K562 (cell line): ENCODE data around the gene AGAP1. TPM values are rescaled to one million over a fixed set of nuclear protein-coding genes. Genes with fewer than 3 reads are reported as not detected.

Experiments used
- ATAC-seq: fragments of 200-7000 bp; cut with Tn5 transposase; 3 replicates; pipeline ENCODE4 v1.9.1; 2020; ENCODE audit warnings: moderate library complexity
- BruUV-seq: library from RNA; stranded (reverse); fragments of 400-500 nt; replicated peaks from 2 replicates; lab custom pipeline; 2021; lab: Mats Ljungman, UMichigan
- CTCF ChIA-PET: fragments of 300-600 bp; formaldehyde crosslinking; extraction: SDS; loops from one replicate; lab custom pipeline; 2021; ENCODE audit warnings: low intra/inter-chr PET ratio; lab: Yijun Ruan, JAX
- POLR2A ChIA-PET: fragments of 300-600, 350-650 bp; sonication (Branson Sonifier 250); formaldehyde crosslinking; extraction: SDS; loops from one replicate; lab custom pipeline; 2021; ENCODE audit warnings: antibody characterized with exemption, inconsistent platforms; lab: Yijun Ruan, JAX
- DNase-seq, 4 experiments: peaks; one replicate each; pipeline versions ENCODE4 v3.0.0 to v3.0.0-alpha.2; 2011 to 2018; ENCODE audit warnings: low spot score in 3 of 4, mixed read lengths in 3 of 4; ENCODE audit errors: extremely low read depth in 1 of 4
- FAIRE-seq: peaks from 2 replicates; lab custom pipeline; 2011; peaks lifted over from hg19 to GRCh38; lab: Jason Lieb, UNC
- H2AFZ ChIP-seq: 2 replicates; pipeline ENCODE4 v1.6.0; 2011; ENCODE audit warnings: low read depth, low read length, control low read depth, inconsistent platforms
- H3K27ac ChIP-seq: fragments of 200-600 bp; 3 replicates; pipeline ENCODE4 v1.8.0; 2011; ENCODE audit warnings: low read depth, mild to moderate bottlenecking, control low read depth, inconsistent platforms, low read length, moderate library complexity, mixed read lengths; ENCODE audit errors: extremely low read depth
- H3K27me3 ChIP-seq, 2 experiments: fragments of 300-600 bp in 1 of 2; 2 replicates in 1 of 2; 3 replicates in 1 of 2; pipeline versions ENCODE4 v1.6.0 to v1.8.0; 2011; ENCODE audit warnings: inconsistent platforms in 2 of 2, low read length in 2 of 2, mild to moderate bottlenecking in 1 of 2, mixed read lengths in 1 of 2, moderate library complexity in 1 of 2; ENCODE audit not compliant: control insufficient read depth in 2 of 2, insufficient read depth in 2 of 2
- H3K36me3 ChIP-seq: fragments of 300-600 bp; 3 replicates; pipeline ENCODE4 v1.8.0; 2011; ENCODE audit warnings: mild to moderate bottlenecking, low read length, inconsistent platforms; ENCODE audit not compliant: control insufficient read depth, insufficient read depth
- H3K4me1 ChIP-seq, 2 experiments: fragments of 200-600 bp in 1 of 2; replicated peaks in 1 of 2; 2 replicates in 1 of 2; 3 replicates in 1 of 2; pipeline versions ENCODE4 v1.5.1 to v1.8.0; 2011; ENCODE audit warnings: inconsistent platforms in 2 of 2, low read length in 2 of 2, mild to moderate bottlenecking in 1 of 2, mixed read lengths in 1 of 2, moderate library complexity in 1 of 2; ENCODE audit not compliant: control insufficient read depth in 2 of 2, insufficient read depth in 2 of 2
- H3K4me2 ChIP-seq: 2 replicates; pipeline ENCODE4 v1.6.1; 2011; ENCODE audit warnings: low read length, control low read depth, inconsistent platforms, mixed read lengths; ENCODE audit not compliant: insufficient read depth
- H3K4me3 ChIP-seq: fragments of 200-600 bp; sonication (generic), shearing (Covaris generic); 2 replicates; pipeline ENCODE4 v1.5.1; 2016; ENCODE audit warnings: control low read depth, inconsistent platforms
- H3K79me2 ChIP-seq: fragments of 200-600 bp; 3 replicates; pipeline ENCODE4 v1.8.0; 2011; ENCODE audit warnings: low read length, inconsistent platforms; ENCODE audit not compliant: control insufficient read depth, insufficient read depth
- H3K9ac ChIP-seq, 2 experiments: 2 replicates each; pipeline versions ENCODE4 v1.6.0 to v1.6.1; 2011; ENCODE audit warnings: low read depth in 2 of 2, low read length in 2 of 2, control low read depth in 1 of 2, inconsistent platforms in 1 of 2, mild to moderate bottlenecking in 1 of 2, mixed read lengths in 1 of 2; ENCODE audit not compliant: insufficient read depth in 1 of 2
- H3K9me1 ChIP-seq: one replicate; pipeline ENCODE4 v1.6.0; 2011; ENCODE audit warnings: inconsistent platforms, mild to moderate bottlenecking, low read length, moderate library complexity; ENCODE audit not compliant: control insufficient read depth, insufficient read depth
- H3K9me3 ChIP-seq: replicated peaks from 2 replicates; pipeline ENCODE4 v1.5.1; 2011; ENCODE audit warnings: low read depth, low read length, inconsistent platforms; ENCODE audit not compliant: control insufficient read depth, insufficient read depth
- H4K20me1 ChIP-seq: replicated peaks from 2 replicates; pipeline ENCODE4 v1.6.1; 2011; ENCODE audit warnings: low read length, inconsistent platforms, mixed read lengths; ENCODE audit not compliant: control insufficient read depth, insufficient read depth
- ATF4 ChIP-seq: fragments of 450-650 bp; formaldehyde crosslinking; IDR thresholded peaks from 2 replicates; pipeline ENCODE4 v1.4.0; 2022; ENCODE audit warnings: mild to moderate bottlenecking, moderate library complexity
- ELF4 ChIP-seq: fragments of 450-650 bp; formaldehyde crosslinking; IDR thresholded peaks from 2 replicates; pipeline ENCODE4 v1.4.0; 2022; ENCODE audit warnings: missing genetic modification characterization
- IFI16 ChIP-seq: fragments of 250-450 bp; sonication (Bioruptor Pico); IDR thresholded peaks from 2 replicates; pipeline ENCODE4 v2.1.2; 2022; ENCODE audit warnings: mild to moderate bottlenecking, inconsistent platforms
- MBD2 ChIP-seq: sonication (generic); IDR thresholded peaks from 2 replicates; pipeline ENCODE4 v1.6.1; 2016; ENCODE audit warnings: low read depth, borderline replicate concordance
- MEIS2 ChIP-seq: fragments of 450-650 bp; IDR thresholded peaks from 2 replicates; pipeline ENCODE4 v1.6.1; 2014; ENCODE audit warnings: mild to moderate bottlenecking; ENCODE audit not compliant: partially characterized antibody
- NFATC3 ChIP-seq: fragments of 450-650 bp; IDR thresholded peaks from 2 replicates; pipeline ENCODE4 v1.6.1; 2017; ENCODE audit warnings: mild to moderate bottlenecking
- NR0B1 ChIP-seq: fragments of 450-650 bp; IDR thresholded peaks from one replicate; pipeline ENCODE4 v1.6.1; 2018; ENCODE audit warnings: mild to moderate bottlenecking, moderate library complexity; ENCODE audit not compliant: partially characterized antibody
- RBM39 ChIP-seq: fragments of 200-400 bp; formaldehyde crosslinking; optimal IDR thresholded peaks from 2 replicates; pipeline ENCODE3; 2018; ENCODE audit warnings: low read depth, low read length
- ZNF184 ChIP-seq: sonication (generic); formaldehyde crosslinking; IDR thresholded peaks from 2 replicates; pipeline ENCODE4 v1.5.0; 2020; ENCODE audit warnings: missing genetic modification reagents
- ZNF436 ChIP-seq: fragments of 250-450, 450-650 bp; sonication (Bioruptor Pico); formaldehyde crosslinking; IDR thresholded peaks from 2 replicates; pipeline ENCODE4 v1.7.0; 2020; ENCODE audit warnings: mild to moderate bottlenecking
- ZNF696 ChIP-seq: fragments of 250-450 bp; sonication (Bioruptor Pico); conservative IDR thresholded peaks from 2 replicates; pipeline ENCODE4 v1.4.0; 2020; ENCODE audit warnings: mild to moderate bottlenecking, moderate library complexity
- ZNF785 ChIP-seq: fragments of 250-450 bp; sonication (Bioruptor Pico); IDR thresholded peaks from 2 replicates; pipeline ENCODE4 v1.4.0; 2020; ENCODE audit warnings: mild to moderate bottlenecking
- WGBS: fragments of 100-300 bp; shearing (Covaris generic); methylation state at CpG from one replicate; pipeline ENCODE4 v1.1.6; 2016; ENCODE audit warnings: low coverage, mixed read lengths; ENCODE audit not compliant: insufficient coverage; ENCODE audit errors: missing lambda C conversion rate; 5-methylcytosine and 5-hydroxymethylcytosine counted together
- in situ Hi-C: fragments of 300-500 bp; cut with MboI; formaldehyde crosslinking; loops from 4 replicates; pipeline ENCODE4 v1.15.0; 2018; ENCODE audit warnings: inconsistent platforms, mixed read lengths
- intact Hi-C: fragments of 100-400 bp; cut with micrococcal nuclease; formaldehyde crosslinking; loops from 2 replicates; pipeline ENCODE4 v1.14.2; 2022
- polyA plus RNA-seq, 8 experiments: library from polyadenylated mRNA; depleted of rRNA in 4 of 8; stranded (reverse) in 5 of 8; unstranded in 3 of 8; fragments of >200 nt; fragmentation: Nextera tagmentation in 2 of 8; fragmentation: Illumina TruSeq in 1 of 8; extraction: Ambion mirVana in 2 of 8; extraction: Trizol in 1 of 8; gene quantifications; 2 replicates each; pipeline versions ENCODE4 v1.2.1 to v1.2.3, GENCODE V29; 2011 to 2014; ENCODE audit warnings: inconsistent platforms in 1 of 8, missing spikeins in 1 of 8
- total RNA-seq, 7 experiments: library from RNA; depleted of rRNA in 6 of 7; stranded (reverse); fragments of >200 nt in 6 of 7; fragmentation: Illumina TruSeq in 2 of 7; extraction: Trizol in 2 of 7; gene quantifications; 2 replicates each; pipeline versions ENCODE4 v1.2.1 to v1.2.3, GENCODE V29; 2011 to 2021; ENCODE audit warnings: low replicate concordance in 1 of 7
- TF ChIP-seq, protein P1 (sequence below): fragments of 150-350 bp; conservative IDR thresholded peaks from 2 replicates; pipeline ENCODE4 v1.6.1; 2014; ENCODE audit warnings: low read length

Gene AGAP1
- total and polyA plus RNA-seq, 9 of the 15 experiments (the other 6 are each of a cell fraction or from before 2014, with no cell fraction given), result 1.3 to 24.0 (median 10.6) TPM

GRCh38 chr2:235774153-235774870, 280.5 kb downstream of the AGAP1 start:
- H3K4me3 ChIP-seq, result no peak overlapping the region
- H3K9me1 ChIP-seq, result no peaks in the 10 kb centered on the region
- H3K27ac ChIP-seq, result no peak overlapping the region
- intact Hi-C loops (no loop called here), in situ Hi-C loops (no loop called here)
- no peaks in the 10 kb centered on the region for H3K36me3 ChIP-seq
- no peak overlapping the region for H3K9ac ChIP-seq
- H3K79me2 ChIP-seq, result no peaks in the 10 kb centered on the region
- no peak overlapping the region for H3K4me2 ChIP-seq
- no peak for FAIRE-seq
- H4K20me1 ChIP-seq, result peaks cover 7% of the 10 kb centered on the region
- ChIA-PET CTCF (no interaction called here), POLR2A (interaction anchor here (0.6 to 1.0 kb wide), 2 partner anchors 16 to 19 kb away, joined by 3 read pairs; no protein-coding TSS in a partner anchor)
- BruUV-seq, result no TSS peak
- no peak for DNase-seq
- H2AFZ ChIP-seq, result no peak overlapping the region
- no peak for ATAC-seq
- H3K27me3 ChIP-seq, result no peaks in the 10 kb centered on the region
- no peaks in the 10 kb centered on the region for H3K9me3 ChIP-seq
- TF ChIP-seq NFATC3, result no peak
- TF ChIP-seq ZNF696, result no peak
- no peak for TF ChIP-seq ZNF785 (CRISPR knock-in tag)
- TF ChIP-seq RBM39, result no peak
- no peak for TF ChIP-seq IFI16 (CRISPR knock-in tag)
- TF ChIP-seq, protein P1, sequence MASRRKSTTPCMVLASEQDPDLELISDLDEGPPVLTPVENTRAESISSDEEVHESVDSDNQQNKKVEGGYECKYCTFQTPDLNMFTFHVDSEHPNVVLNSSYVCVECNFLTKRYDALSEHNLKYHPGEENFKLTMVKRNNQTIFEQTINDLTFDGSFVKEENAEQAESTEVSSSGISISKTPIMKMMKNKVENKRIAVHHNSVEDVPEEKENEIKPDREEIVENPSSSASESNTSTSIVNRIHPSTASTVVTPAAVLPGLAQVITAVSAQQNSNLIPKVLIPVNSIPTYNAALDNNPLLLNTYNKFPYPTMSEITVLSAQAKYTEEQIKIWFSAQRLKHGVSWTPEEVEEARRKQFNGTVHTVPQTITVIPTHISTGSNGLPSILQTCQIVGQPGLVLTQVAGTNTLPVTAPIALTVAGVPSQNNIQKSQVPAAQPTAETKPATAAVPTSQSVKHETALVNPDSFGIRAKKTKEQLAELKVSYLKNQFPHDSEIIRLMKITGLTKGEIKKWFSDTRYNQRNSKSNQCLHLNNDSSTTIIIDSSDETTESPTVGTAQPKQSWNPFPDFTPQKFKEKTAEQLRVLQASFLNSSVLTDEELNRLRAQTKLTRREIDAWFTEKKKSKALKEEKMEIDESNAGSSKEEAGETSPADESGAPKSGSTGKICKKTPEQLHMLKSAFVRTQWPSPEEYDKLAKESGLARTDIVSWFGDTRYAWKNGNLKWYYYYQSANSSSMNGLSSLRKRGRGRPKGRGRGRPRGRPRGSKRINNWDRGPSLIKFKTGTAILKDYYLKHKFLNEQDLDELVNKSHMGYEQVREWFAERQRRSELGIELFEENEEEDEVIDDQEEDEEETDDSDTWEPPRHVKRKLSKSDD, result no peak
- TF ChIP-seq NR0B1, result no peak
- no peak for TF ChIP-seq MBD2
- no peak for TF ChIP-seq MEIS2
- TF ChIP-seq ELF4, result no peak
- no peak for TF ChIP-seq ATF4 (CRISPR knock-in tag)
- TF ChIP-seq ZNF184 (CRISPR knock-in tag), result no peak
- no peak for TF ChIP-seq ZNF436 (CRISPR knock-in tag)
- WGBS, result 80% methylated on average over 12 of the region's 15 CpGs
- H3K4me1 ChIP-seq, result peaks cover 0 to 4% of the 10 kb centered on the region in 2 experiments; a peak in 1 of 5 replicates
